ENCODE results near the gene ZNF76. TPM values are rescaled to one million over a fixed set of nuclear protein-coding genes. Genes with fewer than 3 reads are reported as not detected.
A peak's percentile ranks its signal among the peaks of the same experiment; 100 is the strongest.

Gene ZNF76
- total and polyA plus RNA-seq, 12 donors, result 17.9 to 67.1 (median 37.8) TPM

DNA sequence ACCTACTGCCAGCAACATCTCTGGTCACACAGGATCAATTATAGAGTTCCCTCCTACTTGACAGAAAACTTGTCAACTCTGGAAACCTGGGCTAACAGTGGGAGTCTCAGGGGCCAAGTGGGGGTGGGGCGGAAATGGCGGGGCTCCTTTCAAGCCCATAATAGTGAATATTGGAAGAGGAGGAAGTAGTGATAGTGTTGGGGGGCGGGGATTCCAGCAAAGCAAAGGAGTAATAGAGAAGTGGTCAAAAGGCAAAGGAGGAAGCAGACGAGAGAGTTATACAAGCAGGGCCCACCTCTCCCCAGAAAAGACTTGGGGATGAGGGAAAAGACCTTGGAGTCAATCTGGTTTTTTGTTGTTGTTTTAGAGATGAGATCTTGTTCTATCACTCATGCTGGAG is 40.1 kb downstream of the ZNF76 start:
- TF ChIP-seq, protein P1, sequence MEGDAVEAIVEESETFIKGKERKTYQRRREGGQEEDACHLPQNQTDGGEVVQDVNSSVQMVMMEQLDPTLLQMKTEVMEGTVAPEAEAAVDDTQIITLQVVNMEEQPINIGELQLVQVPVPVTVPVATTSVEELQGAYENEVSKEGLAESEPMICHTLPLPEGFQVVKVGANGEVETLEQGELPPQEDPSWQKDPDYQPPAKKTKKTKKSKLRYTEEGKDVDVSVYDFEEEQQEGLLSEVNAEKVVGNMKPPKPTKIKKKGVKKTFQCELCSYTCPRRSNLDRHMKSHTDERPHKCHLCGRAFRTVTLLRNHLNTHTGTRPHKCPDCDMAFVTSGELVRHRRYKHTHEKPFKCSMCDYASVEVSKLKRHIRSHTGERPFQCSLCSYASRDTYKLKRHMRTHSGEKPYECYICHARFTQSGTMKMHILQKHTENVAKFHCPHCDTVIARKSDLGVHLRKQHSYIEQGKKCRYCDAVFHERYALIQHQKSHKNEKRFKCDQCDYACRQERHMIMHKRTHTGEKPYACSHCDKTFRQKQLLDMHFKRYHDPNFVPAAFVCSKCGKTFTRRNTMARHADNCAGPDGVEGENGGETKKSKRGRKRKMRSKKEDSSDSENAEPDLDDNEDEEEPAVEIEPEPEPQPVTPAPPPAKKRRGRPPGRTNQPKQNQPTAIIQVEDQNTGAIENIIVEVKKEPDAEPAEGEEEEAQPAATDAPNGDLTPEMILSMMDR (IDR thresholded peaks at IDR 0.05), result no peak
- peak overlapping the region in 5 of 10 donors; percentile 8 to 92 (median 37) for H3K27ac ChIP-seq
- peak in 1 of 2 donors; percentile 48 for DNase-seq
- no peaks in the 10 kb centered on the region for H3K27me3 ChIP-seq
- H3K4me1 ChIP-seq, result peaks cover 4 to 78% (median 28%) of the 10 kb centered on the region in 9 donors
- intact Hi-C loops (cut with DNase I), result loop anchor here in 4 of 10 donors (5.0 kb wide), 3 partner anchors 43 to 153 kb away; partner anchors contain the start of genes FANCE (in 3 of the 4) and PPARD (in 1 of the 4)
- no peak for ATAC-seq
- WGBS, 2 donors, result 85 to 90% methylated on average over 4 of the region's 4 CpGs
- peak overlapping the region in 1 of 10 donors; percentile 68 for H3K4me3 ChIP-seq
- no peaks in the 10 kb centered on the region for H3K9me3 ChIP-seq
- peaks cover 0 to 24% (median 9%) of the 10 kb centered on the region in 9 donors for H3K36me3 ChIP-seq

DNA sequence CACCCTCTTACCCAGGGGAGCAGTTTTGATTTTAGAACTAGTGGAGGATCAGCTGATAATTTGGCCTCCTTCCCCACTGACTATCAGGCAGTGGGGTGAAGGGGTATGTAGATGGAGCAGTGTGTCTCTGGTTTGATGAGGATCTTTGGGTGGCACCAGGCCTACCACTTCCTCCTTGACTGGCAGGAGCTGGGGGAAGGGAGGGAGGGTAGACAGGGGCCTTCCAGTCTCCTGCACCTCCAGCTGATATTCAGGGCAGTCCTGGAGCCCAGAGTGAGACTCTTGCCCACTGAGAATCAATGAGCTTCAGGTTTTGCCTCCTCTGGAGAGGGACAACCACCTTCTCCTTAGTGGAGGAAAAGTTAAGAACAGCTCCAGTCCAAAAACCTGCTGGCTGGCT is 41.3 kb downstream of the ZNF76 start:
- peak overlapping the region in 2 of 10 donors; percentile 44 to 92 for H3K27ac ChIP-seq

DNA sequence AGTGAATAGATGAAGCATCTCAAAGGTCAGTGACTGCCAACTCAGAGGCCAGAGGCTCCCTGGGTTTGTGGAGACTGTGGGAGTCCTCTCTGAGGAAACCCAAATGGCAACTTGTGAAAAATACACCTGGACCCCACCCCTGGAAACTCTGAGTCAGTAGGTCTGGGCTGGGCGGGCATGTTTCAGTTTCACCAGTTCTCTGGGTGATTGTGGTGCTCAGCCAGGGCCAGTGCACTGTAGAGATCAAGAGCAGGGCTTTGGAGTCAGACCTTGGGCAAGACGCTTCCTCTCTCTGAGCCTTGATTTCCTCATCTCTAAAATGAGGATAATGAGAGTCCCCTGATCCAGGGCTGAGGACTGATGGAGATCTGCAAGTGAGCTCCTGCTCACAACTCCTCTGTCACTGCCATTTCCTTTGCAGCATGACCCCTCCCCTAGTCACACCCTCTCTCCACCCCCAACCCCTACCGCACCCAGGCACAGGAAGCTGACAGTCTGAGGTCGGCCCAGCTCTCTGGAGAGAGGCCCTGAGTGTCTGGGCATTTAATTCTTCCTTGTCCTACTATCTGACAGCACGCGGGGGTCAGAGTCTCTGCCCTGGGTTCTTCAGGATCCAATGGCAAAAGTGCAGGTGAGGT is 43.2 kb downstream of the ZNF76 start:
- Histone ChIP-seq H3K27ac (peak overlapping the region in 4 of 10 donors; percentile 15 to 92 (median 35)), H3K4me3 (peak overlapping the region in 1 of 10 donors; percentile 42), H3K9me3 (no peaks in the 10 kb centered on the region), H3K36me3 (peaks cover 0 to 27% (median 0%) of the 10 kb centered on the region in 9 donors), H3K4me1 (peaks cover 0 to 72% (median 10%) of the 10 kb centered on the region in 9 donors), H3K27me3 (no peaks in the 10 kb centered on the region)
- intact Hi-C loops (cut with DNase I), result no loop called here
- 42 to 47% methylated on average over 6 of the region's 6 CpGs for WGBS, 2 donors
- TF ChIP-seq, protein P1 (IDR thresholded peaks at IDR 0.05), result no peak
- ATAC-seq, result peak; percentile 46 to 79 (median 66)
- DNase-seq, result peak; percentile 36 to 46

More for the DNA sequence above, 41.3 kb downstream of the ZNF76 start:
- Histone ChIP-seq H3K4me1 (peaks cover 4 to 85% (median 23%) of the 10 kb centered on the region in 9 donors), H3K27me3 (no peaks in the 10 kb centered on the region), H3K9me3 (no peaks in the 10 kb centered on the region), H3K4me3 (peak overlapping the region in 1 of 10 donors; percentile 68), H3K36me3 (peaks cover 0 to 24% (median 0%) of the 10 kb centered on the region in 9 donors)
- intact Hi-C loops (cut with DNase I), result no loop called here
- ATAC-seq (no peak), DNase-seq (no peak)
- TF ChIP-seq, protein P1 (IDR thresholded peaks at IDR 0.05), result no peak

DNA sequence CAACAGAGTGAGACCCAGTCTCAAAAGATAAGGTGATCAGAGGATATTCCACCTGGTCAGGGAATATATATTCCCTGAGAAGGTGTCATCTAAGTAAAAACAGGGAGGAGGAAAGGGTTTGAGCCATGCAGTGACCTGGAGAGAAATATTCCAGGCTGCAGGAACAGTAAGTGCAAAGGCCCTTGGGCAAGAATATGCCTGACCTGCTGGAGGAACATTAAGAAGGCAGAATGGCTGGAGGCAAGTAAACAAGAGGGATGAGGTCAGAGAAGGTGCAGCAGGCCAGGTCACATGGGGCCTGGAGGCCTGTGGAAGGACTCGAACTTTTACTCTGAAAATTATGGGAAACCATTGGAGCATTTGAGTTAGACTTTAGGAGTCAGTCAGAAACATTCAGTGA is 44.8 kb downstream of the ZNF76 start:
- 75 to 97% methylated on average over 1 of the region's 1 CpG for WGBS, 2 donors
- intact Hi-C loops (cut with DNase I), result no loop called here
- DNase-seq (no peak), ATAC-seq (no peak)
- no peaks in the 10 kb centered on the region for H3K27me3 ChIP-seq
- H3K4me3 ChIP-seq, result no peak overlapping the region
- H3K4me1 ChIP-seq, result peaks cover 0 to 56% (median 4%) of the 10 kb centered on the region in 9 donors
- TF ChIP-seq, protein P1 (IDR thresholded peaks at IDR 0.05), result no peak
- peaks cover 0 to 27% (median 0%) of the 10 kb centered on the region in 9 donors for H3K36me3 ChIP-seq
- H3K9me3 ChIP-seq, result no peaks in the 10 kb centered on the region
- H3K27ac ChIP-seq, result no peak overlapping the region
